Sigmoid colon (tissue), 4 donors: Measurements from ENCODE around the gene LPAR1.

Experiments used
- CTCF ChIP-seq, 4 experiments: fragments of 450-650 bp in 3 of 4; fragments of 200-600 bp in 1 of 4; IDR thresholded peaks; one replicate each; pipeline ENCODE4 v1.5.1; 2016 to 2019; ENCODE audit warnings: antibody characterized with exemption in 4 of 4, mild to moderate bottlenecking in 3 of 4, moderate library complexity in 2 of 4
- EP300 ChIP-seq, 4 donors: sonication (generic); formaldehyde crosslinking; IDR thresholded peaks; one replicate each; pipeline ENCODE4 v1.6.1; 2017; ENCODE audit warnings: antibody characterized with exemption in 4 of 4

DNA sequence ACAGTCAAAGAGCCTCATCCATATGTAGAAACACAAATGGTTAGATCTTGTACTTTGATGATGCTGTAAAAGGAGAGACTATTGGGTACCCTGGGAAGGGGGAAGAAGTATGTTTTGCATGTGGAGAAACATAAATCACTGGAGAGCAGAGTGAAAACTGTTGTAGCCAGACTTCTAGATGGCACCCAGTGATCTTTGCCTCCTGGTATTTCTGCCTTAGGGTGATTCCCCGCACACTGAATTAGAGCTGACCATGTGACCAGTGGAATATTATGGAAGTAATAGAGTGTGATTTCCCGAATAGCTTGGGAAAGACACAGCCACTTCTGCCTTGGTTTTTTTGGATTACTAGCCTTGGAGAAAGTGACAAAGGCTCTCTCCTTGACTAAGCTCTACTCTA lies 174.3 kb downstream of the LPAR1 start:
- TF ChIP-seq CTCF (IDR thresholded peaks at IDR 0.05) (no peak), EP300 (IDR thresholded peaks at IDR 0.05) (no peak)
